ENCODE results near the gene ROR2.

DNA sequence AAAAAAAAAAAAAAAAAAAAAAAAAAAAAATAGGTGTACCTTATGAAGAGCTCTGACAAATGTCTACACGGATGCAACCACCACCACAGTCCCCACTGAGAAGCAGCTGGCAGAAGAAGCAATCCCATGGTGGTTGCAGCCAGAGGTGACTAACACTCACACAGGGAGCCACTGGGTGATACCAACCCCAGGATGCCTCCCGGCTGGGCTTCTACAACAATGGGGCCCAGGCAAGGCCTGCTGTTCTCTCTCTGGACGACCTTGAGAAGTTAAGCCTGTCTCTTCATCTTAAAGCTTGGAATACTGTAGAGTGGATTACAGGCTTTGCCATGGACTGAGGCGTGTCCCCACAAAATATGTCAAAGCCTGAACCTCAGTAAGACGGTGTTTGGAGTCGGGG, 104.1 kb downstream of the ROR2 start:
- TF ChIP-seq REST (IDR thresholded peaks at IDR 0.05; ENCODE audit: insufficient read depth in 1 of 2, low read depth in 2 of 2, low read length in 2 of 2) (no peak), TAF1 (IDR thresholded peaks at IDR 0.05; ENCODE audit: borderline replicate concordance, insufficient read depth, low read length) (no peak)
